Renal cortex interstitium (tissue), 11 donors: ENCODE data around the gene MAP3K9. TPM values are rescaled to one million over a fixed set of nuclear protein-coding genes. Genes with fewer than 3 reads are reported as not detected.
A peak's percentile ranks its signal among the peaks of the same experiment; 100 is the strongest.

Source experiments
- DNase-seq, 11 donors: peaks; one replicate each; pipeline ENCODE4 v3.0.0-alpha.2; 2013; ENCODE audit warnings: low read depth in 9 of 11, low spot score in 4 of 11; ENCODE audit errors: extremely low read depth in 1 of 11
- polyA plus RNA-seq, 3 donors: library from polyadenylated mRNA; unstranded; fragments of 120-200 nt; gene quantifications; one replicate each; pipeline ENCODE4 v1.2.1, GENCODE V29; 2013; ENCODE audit not compliant: insufficient read length in 3 of 3

The MAP3K9 gene
- polyA plus RNA-seq, 3 donors = 3.9 to 4.8 (median 3.9) TPM

GRCh38 chr14:70823281-70823680, 14.0 kb upstream of the MAP3K9 start:
- DNase-seq = no peak

GRCh38 chr14:70822530-70823185, 13.3 kb upstream of the MAP3K9 start:
- peak in 3 of 11 donors; percentile 30 to 44 (median 37) for DNase-seq

- peak in 2 of 11 donors; percentile 28 to 41 for DNase-seq
Observed at GRCh38 chr14:70821584-70822529, 12.5 kb upstream of the MAP3K9 start.

GRCh38 chr14:70816525-70816924, 7.2 kb upstream of the MAP3K9 start:
- no peak for DNase-seq

- no peak for DNase-seq
Observed at GRCh38 chr14:70814466-70814865, 5.2 kb upstream of the MAP3K9 start.

- DNase-seq = no peak
Observed at GRCh38 chr14:70812124-70812818, 3.0 kb upstream of the MAP3K9 start.

- DNase-seq = no peak
Observed at GRCh38 chr14:70811578-70811977, 2.3 kb upstream of the MAP3K9 start.

GRCh38 chr14:70811050-70811449, 1.7 kb upstream of the MAP3K9 start:
- no peak for DNase-seq

- no peak for DNase-seq
Observed at GRCh38 chr14:70810621-70811020, 1.3 kb upstream of the MAP3K9 start.

GRCh38 chr14:70808416-70809224, 693 bp downstream of the MAP3K9 start:
- DNase-seq = no peak

GRCh38 chr14:70807898-70808415, 1.4 kb downstream of the MAP3K9 start:
- peak in 1 of 11 donors; percentile 36 for DNase-seq

- no peak for DNase-seq
Observed at GRCh38 chr14:70804556-70805162, 4.7 kb downstream of the MAP3K9 start.

GRCh38 chr14:70803321-70804310, 5.7 kb downstream of the MAP3K9 start:
- no peak for DNase-seq

GRCh38 chr14:70802379-70802778, 6.9 kb downstream of the MAP3K9 start:
- no peak for DNase-seq

GRCh38 chr14:70801836-70802235, 7.5 kb downstream of the MAP3K9 start:
- DNase-seq = no peak

- no peak for DNase-seq
Observed at GRCh38 chr14:70796551-70796950, 12.8 kb downstream of the MAP3K9 start.

GRCh38 chr14:70794294-70794693, 15.0 kb downstream of the MAP3K9 start:
- DNase-seq = peak in 4 of 11 donors; percentile 61 to 72 (median 64)
